Activated CD4-positive, alpha-beta T cell treated with anti-CD3 and anti-CD28 coated beads for 4 hours (primary cell): ENCODE results near the gene SLC26A1.

Source experiments
- DNase-seq, 2 donors: peaks; one replicate each; pipeline ENCODE4 v3.0.0-alpha.2; 2020

SLC26A1 gene

GRCh38 chr4:1027915-1028238, 34.7 kb upstream of the SLC26A1 start:
- no peak for DNase-seq

GRCh38 chr4:1027219-1027914, 34.2 kb upstream of the SLC26A1 start:
- no peak for DNase-seq

- DNase-seq, result peak; percentile 26 to 29
Observed at GRCh38 chr4:1026115-1026514, 32.9 kb upstream of the SLC26A1 start.

GRCh38 chr4:1024882-1025545, 31.8 kb upstream of the SLC26A1 start:
- no peak for DNase-seq

- no peak for DNase-seq
Observed at GRCh38 chr4:1023895-1024740, 30.9 kb upstream of the SLC26A1 start.

- DNase-seq, result no peak
Observed at GRCh38 chr4:1023075-1023640, 30.0 kb upstream of the SLC26A1 start.

- no peak for DNase-seq
Observed at GRCh38 chr4:1022739-1023066, 29.5 kb upstream of the SLC26A1 start.

- no peak for DNase-seq
Observed at GRCh38 chr4:1022051-1022738, 29.0 kb upstream of the SLC26A1 start.

GRCh38 chr4:1021386-1022050, 28.3 kb upstream of the SLC26A1 start:
- no peak for DNase-seq

- DNase-seq, result no peak
Observed at GRCh38 chr4:1019729-1020470, 26.7 kb upstream of the SLC26A1 start.

GRCh38 chr4:1019320-1019719, 26.1 kb upstream of the SLC26A1 start:
- no peak for DNase-seq

GRCh38 chr4:1018147-1019020, 25.2 kb upstream of the SLC26A1 start:
- DNase-seq, result no peak

GRCh38 chr4:1017706-1018105, 24.5 kb upstream of the SLC26A1 start:
- DNase-seq, result no peak

GRCh38 chr4:1017211-1017610, 24.0 kb upstream of the SLC26A1 start:
- no peak for DNase-seq

GRCh38 chr4:1015746-1016145, 22.5 kb upstream of the SLC26A1 start:
- DNase-seq, result no peak

- DNase-seq, result no peak
Observed at GRCh38 chr4:1015179-1015578, 22.0 kb upstream of the SLC26A1 start.

GRCh38 chr4:1014291-1015167, 21.3 kb upstream of the SLC26A1 start:
- DNase-seq, result no peak

- no peak for DNase-seq
Observed at GRCh38 chr4:1013225-1014073, 20.2 kb upstream of the SLC26A1 start.
